ENCODE measurements around the gene DPP9.
"Not testable (repeated sequence)": the region's sequence is repeated elsewhere in the genome, so short reads cannot be mapped to it uniquely, and the experiment has no call there.

The DPP9 gene

DNA sequence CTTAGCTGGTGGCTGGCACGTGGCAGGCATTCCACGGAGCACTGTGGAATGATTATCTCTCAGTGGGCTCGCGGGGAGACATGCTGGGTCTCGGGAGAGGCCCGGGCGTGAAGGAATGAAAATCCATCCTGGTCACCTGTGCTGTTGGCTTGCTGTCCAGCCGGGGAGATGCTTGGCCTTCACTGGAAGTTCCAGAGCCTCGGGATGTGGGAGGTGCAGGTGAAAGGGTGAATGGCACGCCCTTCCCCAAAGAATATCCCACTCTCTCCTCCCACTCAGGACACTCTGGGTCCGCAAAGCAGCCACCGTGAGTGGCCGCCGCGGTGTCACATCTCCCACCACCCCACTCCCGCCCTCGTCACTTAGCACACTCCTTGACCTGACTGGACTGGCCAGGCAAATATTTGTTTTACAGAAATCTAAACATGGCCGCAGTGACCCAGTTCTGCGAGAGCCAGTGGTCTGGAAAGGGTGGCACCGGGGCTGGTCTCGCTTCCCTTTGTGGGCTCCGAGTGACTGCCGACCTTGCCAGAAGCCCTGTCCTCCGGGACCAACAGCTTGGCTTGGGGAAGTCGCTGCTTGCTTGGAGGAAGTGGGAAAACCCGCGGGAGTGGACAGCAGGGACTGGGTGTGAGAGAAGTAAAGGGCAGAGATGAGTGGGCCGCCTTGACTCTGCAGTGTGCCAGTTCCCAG is 8.0 kb downstream of the DPP9 start:
- TF ChIP-seq, protein P1, sequence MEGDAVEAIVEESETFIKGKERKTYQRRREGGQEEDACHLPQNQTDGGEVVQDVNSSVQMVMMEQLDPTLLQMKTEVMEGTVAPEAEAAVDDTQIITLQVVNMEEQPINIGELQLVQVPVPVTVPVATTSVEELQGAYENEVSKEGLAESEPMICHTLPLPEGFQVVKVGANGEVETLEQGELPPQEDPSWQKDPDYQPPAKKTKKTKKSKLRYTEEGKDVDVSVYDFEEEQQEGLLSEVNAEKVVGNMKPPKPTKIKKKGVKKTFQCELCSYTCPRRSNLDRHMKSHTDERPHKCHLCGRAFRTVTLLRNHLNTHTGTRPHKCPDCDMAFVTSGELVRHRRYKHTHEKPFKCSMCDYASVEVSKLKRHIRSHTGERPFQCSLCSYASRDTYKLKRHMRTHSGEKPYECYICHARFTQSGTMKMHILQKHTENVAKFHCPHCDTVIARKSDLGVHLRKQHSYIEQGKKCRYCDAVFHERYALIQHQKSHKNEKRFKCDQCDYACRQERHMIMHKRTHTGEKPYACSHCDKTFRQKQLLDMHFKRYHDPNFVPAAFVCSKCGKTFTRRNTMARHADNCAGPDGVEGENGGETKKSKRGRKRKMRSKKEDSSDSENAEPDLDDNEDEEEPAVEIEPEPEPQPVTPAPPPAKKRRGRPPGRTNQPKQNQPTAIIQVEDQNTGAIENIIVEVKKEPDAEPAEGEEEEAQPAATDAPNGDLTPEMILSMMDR (IDR thresholded peaks at IDR 0.05): no peak
- TF ChIP-seq ZFX (IDR thresholded peaks at IDR 0.05; ENCODE audit: borderline replicate concordance): no peak
- no peak overlapping the region for H3K27ac ChIP-seq

DNA sequence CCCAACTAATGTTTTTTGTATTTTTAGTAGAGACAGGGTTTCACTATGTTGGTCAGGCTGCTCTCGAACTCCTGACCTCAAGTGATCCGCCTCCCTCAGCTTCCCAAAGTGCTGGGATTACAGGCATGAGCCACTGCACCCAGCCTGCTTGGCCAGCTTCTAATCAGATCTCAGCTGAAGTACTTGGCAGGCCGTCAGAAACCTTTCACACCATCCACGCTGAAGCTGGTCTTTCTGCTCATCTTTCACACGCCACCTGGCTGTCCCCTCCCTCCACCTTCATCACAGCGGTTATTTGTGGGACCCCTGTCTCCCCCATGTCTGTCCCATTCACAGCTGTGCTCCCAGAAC is 8.5 kb downstream of the DPP9 start:
- H3K27ac ChIP-seq: not testable (repeated sequence)

DNA sequence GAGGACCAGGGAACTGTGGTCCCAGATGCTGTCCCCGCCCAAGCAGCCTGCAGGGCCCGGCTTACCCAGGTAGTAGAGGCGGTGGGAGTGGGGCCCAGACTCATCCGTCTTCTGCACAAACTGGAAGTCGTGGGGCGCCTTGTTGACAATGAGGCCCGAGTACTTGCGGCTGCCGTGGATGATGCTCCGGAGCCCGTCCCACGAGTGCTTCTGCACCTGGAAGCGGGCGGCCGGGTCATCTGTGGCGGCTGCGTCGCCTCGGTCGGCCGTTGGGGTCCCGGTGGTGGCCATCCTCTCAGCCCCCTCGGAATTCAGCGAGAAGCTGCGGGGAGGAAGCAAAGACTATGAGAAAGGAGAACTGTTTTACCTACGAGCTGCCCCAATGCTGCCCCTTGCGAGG is 9.6 kb downstream of the DPP9 start:
- TF ChIP-seq, protein P1 (IDR thresholded peaks at IDR 0.05): no peak
- H3K27ac ChIP-seq: no peak overlapping the region

DNA sequence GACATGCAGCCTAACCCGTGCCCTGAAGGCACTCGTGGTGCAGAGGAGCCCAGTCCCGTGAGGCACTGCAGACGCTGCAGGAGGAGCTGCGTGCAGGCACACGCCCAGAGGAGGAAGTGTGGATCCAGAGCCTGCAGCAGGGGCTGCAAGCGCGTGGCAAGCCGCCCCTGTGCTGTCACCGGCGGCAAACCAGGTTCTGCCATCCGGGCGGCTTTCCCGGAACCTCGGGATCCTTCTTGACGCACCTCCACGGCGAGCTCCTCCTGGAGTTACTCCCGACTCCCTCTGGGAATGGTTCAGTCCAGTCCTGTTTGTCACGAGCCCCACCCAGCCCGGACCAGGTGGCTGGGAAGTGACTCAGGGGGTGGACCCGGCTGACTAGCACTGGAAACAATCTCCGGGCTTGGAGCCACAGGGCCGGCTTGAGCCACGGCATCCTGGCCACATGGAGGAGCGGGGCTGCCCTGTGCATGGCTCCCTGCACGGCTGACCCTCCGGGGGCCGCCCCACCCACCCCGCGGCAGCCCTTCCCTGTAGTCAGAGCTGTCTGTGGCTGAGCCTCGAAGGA is 10.2 kb downstream of the DPP9 start:
- no peak overlapping the region for H3K27ac ChIP-seq
- no peak for TF ChIP-seq ZFX (IDR thresholded peaks at IDR 0.05; ENCODE audit: borderline replicate concordance)
- TF ChIP-seq, protein P1 (IDR thresholded peaks at IDR 0.05): no peak

DNA sequence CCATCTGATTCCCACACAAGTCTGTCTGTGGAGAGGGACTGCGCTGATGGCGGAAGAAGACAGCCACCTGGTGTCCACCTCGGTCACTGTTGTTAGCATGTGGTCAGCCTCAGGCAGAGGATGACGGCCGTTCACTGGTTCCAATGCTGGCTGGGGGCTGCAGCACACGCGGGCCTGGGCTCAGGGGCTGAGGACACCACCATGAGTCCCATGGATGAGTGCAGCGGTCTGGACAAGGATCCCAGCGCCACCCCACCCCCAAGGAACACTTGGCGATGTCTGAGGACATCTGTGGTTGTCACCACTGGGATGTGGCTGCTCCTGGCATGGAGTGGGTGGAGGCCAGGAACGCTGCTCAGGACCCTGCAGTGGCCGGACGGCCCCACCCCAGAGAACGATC is 10.9 kb downstream of the DPP9 start:
- TF ChIP-seq, protein P1 (IDR thresholded peaks at IDR 0.05): no peak
- TF ChIP-seq ZFX (IDR thresholded peaks at IDR 0.05; ENCODE audit: borderline replicate concordance): no peak
- no peak overlapping the region for H3K27ac ChIP-seq

DNA sequence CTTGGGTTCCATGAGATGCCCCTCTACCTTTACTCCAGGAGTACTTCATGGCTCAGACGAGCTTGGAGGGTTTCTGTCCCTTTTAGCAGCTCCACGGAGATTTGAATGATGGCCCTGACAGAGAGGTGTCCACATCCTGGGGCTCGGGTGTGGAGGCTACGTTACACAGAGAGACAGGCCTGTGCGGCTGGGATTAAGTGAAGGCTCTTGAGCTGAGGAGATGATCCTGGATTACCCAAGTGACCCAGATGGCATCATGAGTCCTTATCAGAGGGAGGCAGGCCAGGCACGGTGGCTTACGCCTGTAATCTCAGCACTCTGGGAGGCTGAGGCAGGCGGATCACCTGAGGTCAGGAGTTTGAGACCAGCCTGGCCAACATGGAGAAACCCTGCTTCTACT is 12.4 kb downstream of the DPP9 start:
- no peak overlapping the region for H3K27ac ChIP-seq
- no peak for TF ChIP-seq ZFX (IDR thresholded peaks at IDR 0.05; ENCODE audit: borderline replicate concordance)
- TF ChIP-seq, protein P1 (IDR thresholded peaks at IDR 0.05): no peak

DNA sequence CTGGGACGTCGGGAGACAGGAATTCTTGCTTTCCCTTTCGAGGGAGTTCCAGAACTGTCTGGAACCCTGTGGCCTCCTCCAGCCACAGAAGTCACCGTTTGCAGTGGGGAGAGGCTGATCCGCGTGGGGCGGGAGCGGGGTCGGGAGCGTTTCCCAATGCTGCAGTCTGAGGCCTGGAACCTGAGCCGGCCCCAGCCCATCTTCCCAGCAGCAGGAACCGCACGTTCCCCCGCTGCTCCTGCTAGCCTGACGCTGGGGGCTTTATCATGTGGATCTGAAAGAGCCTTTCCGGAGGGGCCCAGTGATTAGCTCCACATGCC is 13.4 kb downstream of the DPP9 start:
- TF ChIP-seq, protein P1 (IDR thresholded peaks at IDR 0.05): no peak
- no peak for TF ChIP-seq ZFX (IDR thresholded peaks at IDR 0.05; ENCODE audit: borderline replicate concordance)
- H3K27ac ChIP-seq: no peak overlapping the region
